GM21786 (cell line): ENCODE results near the gene SYCN.
"Not testable (repeated sequence)": the region's sequence is repeated elsewhere in the genome, so short reads cannot be mapped to it uniquely, and the experiment has no call there.

ENCODE experiments used
- ATAC-seq: cut with Tn5 transposase; IDR thresholded peaks from one replicate; pipeline ENCODE4 v1.9.1; 2021; ENCODE audit not compliant: unreplicated experiment

Gene SYCN

GRCh38 chr19:39230096-39230764 lies 26.2 kb upstream of the SYCN start:
- ATAC-seq, result no peak

GRCh38 chr19:39224910-39225309 lies 20.8 kb upstream of the SYCN start:
- ATAC-seq, result no peak

- ATAC-seq, result no peak
Observed at GRCh38 chr19:39223703-39224279, 19.7 kb upstream of the SYCN start.

- not testable (repeated sequence) for ATAC-seq
Observed at GRCh38 chr19:39219108-39219507, 15.0 kb upstream of the SYCN start.

GRCh38 chr19:39218230-39219007 lies 14.4 kb upstream of the SYCN start:
- no peak for ATAC-seq

GRCh38 chr19:39217094-39217493 lies 13.0 kb upstream of the SYCN start:
- no peak for ATAC-seq

GRCh38 chr19:39215323-39215722 lies 11.3 kb upstream of the SYCN start:
- not testable (repeated sequence) for ATAC-seq

- no peak for ATAC-seq
Observed at GRCh38 chr19:39212375-39212742, 8.3 kb upstream of the SYCN start.

GRCh38 chr19:39211731-39212374 lies 7.8 kb upstream of the SYCN start:
- no peak for ATAC-seq

- ATAC-seq, result no peak
Observed at GRCh38 chr19:39209196-39209595, 5.1 kb upstream of the SYCN start.

GRCh38 chr19:39208175-39208795 lies 4.2 kb upstream of the SYCN start:
- ATAC-seq, result no peak

GRCh38 chr19:39207293-39207836 lies 3.3 kb upstream of the SYCN start:
- ATAC-seq, result no peak

- ATAC-seq, result no peak
Observed at GRCh38 chr19:39206122-39206521, 2.1 kb upstream of the SYCN start.

GRCh38 chr19:39205449-39205764 lies 1.3 kb upstream of the SYCN start:
- ATAC-seq, result no peak

- no peak for ATAC-seq
Observed at GRCh38 chr19:39202998-39203355, 1.1 kb downstream of the SYCN start.

GRCh38 chr19:39200803-39201115 lies 3.3 kb downstream of the SYCN start:
- ATAC-seq, result no peak

- no peak for ATAC-seq
Observed at GRCh38 chr19:39200066-39200802, 3.8 kb downstream of the SYCN start.

GRCh38 chr19:39199025-39199424 lies 5.0 kb downstream of the SYCN start:
- no peak for ATAC-seq

- no peak for ATAC-seq
Observed at GRCh38 chr19:39197808-39198207, 6.3 kb downstream of the SYCN start.

GRCh38 chr19:39196860-39197562 lies 7.1 kb downstream of the SYCN start, which contains the start of gene NCCRP1:
Gene NCCRP1, plus strand, starts transcription at chr19:39196964. Its CDS starts 19 bp downstream, at chr19:39196983.
- ATAC-seq, result no peak
